ENCODE measurements around the gene TMEM192.
"Not testable (repeated sequence)": the region's sequence is repeated elsewhere in the genome, so short reads cannot be mapped to it uniquely, and the experiment has no call there.

Gene TMEM192

GRCh38 chr4:165095291-165095690 is 17.4 kb downstream of the TMEM192 start:
- FAIRE-seq = no peak
- no peak for TF ChIP-seq CTCF (IDR thresholded peaks at IDR 0.05; ENCODE audit: insufficient read depth, missing control alignments)
- no peak for DNase-seq (ENCODE audit: insufficient read length, low spot score)

GRCh38 chr4:165094873-165095272 is 17.8 kb downstream of the TMEM192 start:
- FAIRE-seq (no peak), DNase-seq (ENCODE audit: insufficient read length, low spot score) (no peak)
- no peak for TF ChIP-seq CTCF (IDR thresholded peaks at IDR 0.05; ENCODE audit: insufficient read depth, missing control alignments)

GRCh38 chr4:165092187-165092586 is 20.5 kb downstream of the TMEM192 start:
- not testable (repeated sequence) for FAIRE-seq; DNase-seq (ENCODE audit: insufficient read length, low spot score)

- DNase-seq (ENCODE audit: insufficient read length, low spot score) = no peak
- TF ChIP-seq CTCF (IDR thresholded peaks at IDR 0.05; ENCODE audit: insufficient read depth, missing control alignments) = no peak
- no peak for FAIRE-seq
These were observed 24.3 kb downstream of the TMEM192 start for GRCh38 chr4:165088366-165088765.

GRCh38 chr4:165085946-165086345 is 26.7 kb downstream of the TMEM192 start:
- no peak for DNase-seq (ENCODE audit: insufficient read length, low spot score)
- no peak for FAIRE-seq
- no peak for TF ChIP-seq CTCF (IDR thresholded peaks at IDR 0.05; ENCODE audit: insufficient read depth, missing control alignments)

GRCh38 chr4:165084787-165085186 is 27.9 kb downstream of the TMEM192 start:
- not testable (repeated sequence) for FAIRE-seq; DNase-seq (ENCODE audit: insufficient read length, low spot score)

- no peak for TF ChIP-seq CTCF (IDR thresholded peaks at IDR 0.05; ENCODE audit: insufficient read depth, missing control alignments)
- FAIRE-seq = no peak
- DNase-seq (ENCODE audit: insufficient read length, low spot score) = no peak
These were observed 33.2 kb downstream of the TMEM192 start for GRCh38 chr4:165079476-165079875.

- no peak for TF ChIP-seq CTCF (IDR thresholded peaks at IDR 0.05; ENCODE audit: insufficient read depth, missing control alignments)
- no peak for DNase-seq (ENCODE audit: insufficient read length, low spot score)
- no peak for FAIRE-seq
These were observed 35.6 kb downstream of the TMEM192 start for GRCh38 chr4:165077034-165077578.

GRCh38 chr4:165073346-165073745 is 39.3 kb downstream of the TMEM192 start:
- DNase-seq (ENCODE audit: insufficient read length, low spot score); FAIRE-seq: not testable (repeated sequence)

Measured in D721Med (cell line).